Gastrocnemius medialis (tissue), 4 donors: ENCODE data around the gene NTN1. TPM values are rescaled to one million over a fixed set of nuclear protein-coding genes. Genes with fewer than 3 reads are reported as not detected.

ENCODE experiments used
- ATAC-seq, 2 donors: fragments of 150-250 bp; one replicate each; pipeline ENCODE4 v1.9.1; 2016
- DNase-seq, 2 donors: peaks; one replicate each; pipeline ENCODE4 v3.0.0-alpha.2; 2019
- H3K27ac ChIP-seq, 4 donors: fragments of 200-600 bp; sonication (generic); 1 replicate in 1 of 4; 2 replicates in 3 of 4; pipeline ENCODE4 v1.5.1; 2016 to 2018; ENCODE audit warnings: mild to moderate bottlenecking in 2 of 4, moderate library complexity in 1 of 4
- H3K27me3 ChIP-seq, 3 donors: fragments of 200-600 bp; sonication (generic) in 2 of 3; 1 replicate in 1 of 3; 2 replicates in 2 of 3; pipeline versions ENCODE4 v1.5.1 to v1.6.0; 2016 to 2019; ENCODE audit warnings: mild to moderate bottlenecking in 1 of 3, moderate library complexity in 1 of 3
- H3K36me3 ChIP-seq, 2 donors: fragments of 200-600 bp; sonication (generic) in 1 of 2; one replicate each; pipeline ENCODE4 v1.5.1; 2017 to 2018
- H3K4me1 ChIP-seq, 2 donors: fragments of 200-600 bp; sonication (generic) in 1 of 2; one replicate each; pipeline ENCODE4 v1.5.1; 2016 to 2017; ENCODE audit warnings: mild to moderate bottlenecking in 2 of 2
- H3K4me3 ChIP-seq, 4 donors: fragments of 200-600 bp; sonication (generic) in 3 of 4; 1 replicate in 1 of 4; 2 replicates in 3 of 4; pipeline ENCODE4 v1.5.1; 2016 to 2019; ENCODE audit warnings: mild to moderate bottlenecking in 2 of 4
- H3K9me3 ChIP-seq, 3 donors: fragments of 200-600 bp; sonication (generic) in 2 of 3; 1 replicate in 1 of 3; 2 replicates in 2 of 3; pipeline ENCODE4 v1.5.1; 2016 to 2019
- CTCF ChIP-seq, 5 experiments: fragments of 450-650 bp in 3 of 5; fragments of 200-600 bp in 2 of 5; sonication (generic) in 2 of 5; IDR thresholded peaks in 4 of 5; conservative IDR thresholded peaks in 1 of 5; 1 replicate in 4 of 5; 2 replicates in 1 of 5; pipeline ENCODE4 v1.5.1; 2016 to 2019; ENCODE audit warnings: antibody characterized with exemption in 5 of 5, mild to moderate bottlenecking in 3 of 5, moderate library complexity in 3 of 5
- POLR2A ChIP-seq, 2 donors: fragments of 450-650 bp; IDR thresholded peaks; one replicate each; pipeline ENCODE4 v1.6.1; 2017; ENCODE audit warnings: antibody characterized with exemption in 2 of 2, mild to moderate bottlenecking in 2 of 2, moderate library complexity in 2 of 2
- in situ Hi-C, 4 donors: fragments of 200-750 bp; cut with MboI; loops; one replicate each; pipeline versions ENCODE4 v1.15.0 to v1.8.0; 2017; ENCODE audit warnings: low sequenced_read_pairs in 4 of 4
- intact Hi-C: fragments of 100-400 bp; cut with DNase I; formaldehyde crosslinking; loops from one replicate; pipeline ENCODE4 v1.15.1; 2023; ENCODE audit warnings: low total_unique reads
- total RNA-seq, 4 donors: library from RNA; depleted of rRNA; stranded (reverse); fragments of >200 nt; gene quantifications; one replicate each; pipeline versions ENCODE4 v1.1.0 to v1.2.3, GENCODE V29; 2016

Gene NTN1
- total RNA-seq, 4 donors from 2014 or later: 0.76 to 4.1 (median 1.2) TPM

DNA sequence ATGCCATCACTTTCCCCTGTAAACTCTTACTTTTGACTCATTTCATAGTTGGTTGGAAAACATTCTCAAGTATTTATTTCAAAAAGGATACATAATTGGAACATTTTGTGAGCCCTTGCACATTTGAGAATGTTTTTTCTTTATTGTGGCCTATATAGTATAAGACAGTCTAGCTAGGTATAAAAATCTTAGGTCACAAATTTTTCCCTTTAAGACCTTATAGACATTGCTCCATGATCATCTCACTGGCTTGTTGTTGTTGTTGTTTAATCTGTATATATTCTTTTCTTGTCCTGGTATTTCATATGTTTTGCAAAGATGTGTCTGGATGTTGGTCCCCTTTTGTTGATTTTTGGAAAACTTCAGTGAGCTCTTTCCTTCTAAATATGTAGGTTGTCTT lies 194.2 kb downstream of the NTN1 start:
- peaks cover 3 to 6% (median 6%) of the 10 kb centered on the region in 3 donors for H3K9me3 ChIP-seq
- H3K36me3 ChIP-seq: no peaks in the 10 kb centered on the region
- no peak overlapping the region for H3K27ac ChIP-seq
- in situ Hi-C loops (no loop called here), intact Hi-C loops (no loop called here)
- H3K4me3 ChIP-seq: no peak overlapping the region
- H3K27me3 ChIP-seq: no peaks in the 10 kb centered on the region
- H3K4me1 ChIP-seq: peaks cover 0 to 4% of the 10 kb centered on the region in 2 donors
- DNase-seq (no peak), ATAC-seq (no peak)
- no peak for TF ChIP-seq POLR2A (IDR thresholded peaks at IDR 0.05)
- no peak for TF ChIP-seq CTCF (IDR thresholded peaks at IDR 0.05 in 4 of 5, conservative IDR thresholded peaks at IDR 0.05 in 1 of 5)

DNA sequence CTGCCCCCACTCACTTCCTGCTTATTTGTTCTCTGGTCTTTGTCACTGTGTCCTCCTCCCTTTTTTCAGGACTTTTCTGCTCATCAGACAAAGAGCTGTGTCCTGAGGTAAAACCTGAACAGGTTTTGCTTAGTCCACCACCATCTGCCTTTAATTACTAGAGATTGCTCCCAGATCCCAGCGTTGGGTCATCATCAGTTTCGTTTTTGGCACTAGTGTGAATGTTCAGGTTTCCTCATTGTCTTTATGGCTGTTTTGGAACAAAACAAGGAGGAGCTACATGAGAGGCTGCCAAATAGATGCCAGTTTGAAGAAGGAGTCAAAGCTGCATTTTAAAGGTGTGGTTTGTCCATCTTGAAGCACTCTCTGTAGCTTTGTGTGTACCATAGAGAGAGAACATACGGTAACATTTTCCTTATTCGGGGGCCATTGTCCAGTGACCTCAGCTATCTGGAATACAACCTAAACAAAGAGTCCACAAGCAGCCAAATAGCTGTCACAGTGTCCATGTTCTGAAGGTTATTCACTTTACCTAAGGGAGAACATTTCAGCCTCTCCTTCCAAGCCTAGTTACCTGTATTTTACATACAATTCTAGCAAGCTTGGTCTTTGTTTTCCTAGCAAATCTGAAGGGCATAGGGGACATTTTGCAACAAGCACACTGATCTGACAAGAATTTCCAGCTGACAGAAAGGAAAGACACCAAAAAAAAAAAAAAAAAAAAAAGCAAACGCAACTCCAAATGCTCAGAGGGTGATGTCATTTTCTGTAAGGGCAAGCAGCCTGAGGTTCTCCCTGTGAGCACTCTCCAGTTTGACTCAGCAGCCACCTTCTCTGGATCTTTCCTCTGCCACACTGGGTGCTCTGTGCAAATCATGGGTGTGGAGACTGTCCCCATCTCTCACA lies 196.1 kb downstream of the NTN1 start:
- ATAC-seq (peak; percentile 52 to 82), DNase-seq (peak in 1 of 2 donors; percentile 30)
- Histone ChIP-seq H3K4me1 (peaks cover 0 to 4% of the 10 kb centered on the region in 2 donors), H3K9me3 (peaks cover 3 to 6% (median 6%) of the 10 kb centered on the region in 3 donors), H3K27me3 (no peaks in the 10 kb centered on the region), H3K36me3 (no peaks in the 10 kb centered on the region), H3K27ac (peak overlapping the region in 2 of 4 donors; percentile 44), H3K4me3 (no peak overlapping the region)
- intact Hi-C loops: no loop called here
- in situ Hi-C loops: no loop called here
- no peak for TF ChIP-seq POLR2A (IDR thresholded peaks at IDR 0.05)
- no peak for TF ChIP-seq CTCF (IDR thresholded peaks at IDR 0.05 in 4 of 5, conservative IDR thresholded peaks at IDR 0.05 in 1 of 5)

DNA sequence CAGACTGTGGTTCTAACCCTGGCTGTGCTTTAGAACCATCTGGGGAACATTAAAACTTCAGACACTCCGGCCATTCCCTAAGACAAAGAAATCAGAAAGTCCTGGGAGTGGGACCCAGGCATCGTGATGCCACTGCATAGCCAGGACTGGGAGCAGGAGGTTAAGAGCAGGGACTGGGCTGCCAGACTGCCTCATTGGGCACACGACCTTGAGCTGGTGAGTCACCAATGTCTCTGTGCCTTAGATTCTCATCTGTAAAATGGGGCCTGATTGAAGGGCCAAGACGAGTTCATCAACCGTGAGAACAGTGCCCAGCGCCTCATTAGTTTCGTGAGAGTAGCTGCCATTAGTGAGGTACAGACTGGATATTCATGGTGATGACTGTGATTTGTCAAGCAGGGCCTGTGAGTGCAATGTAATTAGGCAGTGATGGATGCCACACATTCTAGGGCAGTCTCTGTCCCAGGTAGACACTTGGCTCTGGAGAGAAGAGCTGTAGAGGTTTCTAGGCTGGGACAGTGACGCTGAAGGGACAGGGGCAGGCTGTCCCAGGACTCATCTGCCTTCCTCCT lies 196.8 kb downstream of the NTN1 start:
- H3K4me1 ChIP-seq: peaks cover 0 to 4% of the 10 kb centered on the region in 2 donors
- peak overlapping the region in 1 of 4 donors; percentile 39 for H3K27ac ChIP-seq
- ATAC-seq (no peak), DNase-seq (no peak)
- no peak for TF ChIP-seq POLR2A (IDR thresholded peaks at IDR 0.05)
- TF ChIP-seq CTCF (IDR thresholded peaks at IDR 0.05 in 4 of 5, conservative IDR thresholded peaks at IDR 0.05 in 1 of 5): no peak
- intact Hi-C loops (no loop called here), in situ Hi-C loops (no loop called here)
- H3K27me3 ChIP-seq: no peaks in the 10 kb centered on the region
- H3K36me3 ChIP-seq: no peaks in the 10 kb centered on the region
- no peak overlapping the region for H3K4me3 ChIP-seq
- H3K9me3 ChIP-seq: peaks cover 3 to 6% (median 6%) of the 10 kb centered on the region in 3 donors

GRCh38 chr17:9218911-9219310 lies 197.6 kb downstream of the NTN1 start:
- TF ChIP-seq POLR2A (IDR thresholded peaks at IDR 0.05) (no peak), CTCF (IDR thresholded peaks at IDR 0.05 in 4 of 5, conservative IDR thresholded peaks at IDR 0.05 in 1 of 5) (no peak)
- H3K4me1 ChIP-seq: peaks cover 0 to 4% of the 10 kb centered on the region in 2 donors
- H3K27ac ChIP-seq: no peak overlapping the region
- DNase-seq (no peak), ATAC-seq (no peak)
- no peaks in the 10 kb centered on the region for H3K27me3 ChIP-seq
- in situ Hi-C loops: no loop called here
- H3K9me3 ChIP-seq: peaks cover 3 to 6% (median 6%) of the 10 kb centered on the region in 3 donors
- no peak overlapping the region for H3K4me3 ChIP-seq
- no peaks in the 10 kb centered on the region for H3K36me3 ChIP-seq
- intact Hi-C loops: no loop called here
